ENCODE measurements around the gene PLLP.

DNA sequence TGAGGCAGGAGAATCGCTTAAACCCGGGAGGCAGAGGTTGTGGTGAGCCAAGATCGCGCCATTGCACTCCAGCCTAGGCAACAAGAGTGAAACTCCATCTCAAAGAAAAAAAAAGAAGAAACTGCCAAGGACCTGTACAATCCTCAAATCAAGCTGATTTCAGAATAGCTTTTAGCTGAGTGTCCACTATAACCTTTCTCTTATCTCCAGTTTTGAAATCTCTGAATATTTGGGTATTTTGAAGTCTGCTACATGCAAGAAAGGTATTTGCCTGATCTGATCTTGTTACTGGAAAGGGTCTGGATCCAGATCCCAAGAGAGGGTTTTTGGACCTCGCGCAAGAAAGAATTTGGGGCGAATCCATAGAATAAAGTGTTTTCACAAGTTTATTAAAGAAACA is 58.5 kb downstream of the PLLP start:
- TF ChIP-seq, protein P1, sequence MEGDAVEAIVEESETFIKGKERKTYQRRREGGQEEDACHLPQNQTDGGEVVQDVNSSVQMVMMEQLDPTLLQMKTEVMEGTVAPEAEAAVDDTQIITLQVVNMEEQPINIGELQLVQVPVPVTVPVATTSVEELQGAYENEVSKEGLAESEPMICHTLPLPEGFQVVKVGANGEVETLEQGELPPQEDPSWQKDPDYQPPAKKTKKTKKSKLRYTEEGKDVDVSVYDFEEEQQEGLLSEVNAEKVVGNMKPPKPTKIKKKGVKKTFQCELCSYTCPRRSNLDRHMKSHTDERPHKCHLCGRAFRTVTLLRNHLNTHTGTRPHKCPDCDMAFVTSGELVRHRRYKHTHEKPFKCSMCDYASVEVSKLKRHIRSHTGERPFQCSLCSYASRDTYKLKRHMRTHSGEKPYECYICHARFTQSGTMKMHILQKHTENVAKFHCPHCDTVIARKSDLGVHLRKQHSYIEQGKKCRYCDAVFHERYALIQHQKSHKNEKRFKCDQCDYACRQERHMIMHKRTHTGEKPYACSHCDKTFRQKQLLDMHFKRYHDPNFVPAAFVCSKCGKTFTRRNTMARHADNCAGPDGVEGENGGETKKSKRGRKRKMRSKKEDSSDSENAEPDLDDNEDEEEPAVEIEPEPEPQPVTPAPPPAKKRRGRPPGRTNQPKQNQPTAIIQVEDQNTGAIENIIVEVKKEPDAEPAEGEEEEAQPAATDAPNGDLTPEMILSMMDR (IDR thresholded peaks at IDR 0.05), result no peak
- no peak for TF ChIP-seq POLR2A (IDR thresholded peaks at IDR 0.05)
